MCF 10A (cell line): ENCODE results near the gene MACF1. TPM values are rescaled to one million over a fixed set of nuclear protein-coding genes. Genes with fewer than 3 reads are reported as not detected.
A peak's percentile ranks its signal among the peaks of the same experiment; 100 is the strongest.

Experiments
- BruUV-seq: library from RNA; stranded (reverse); fragments of 400-500 nt; replicated peaks from 2 replicates; lab custom pipeline; 2021; lab: Mats Ljungman, UMichigan
- CTCF ChIA-PET: fragments of 300-600 bp; sonication (Branson Sonifier 250); formaldehyde crosslinking; extraction: SDS; loops from one replicate; lab custom pipeline; 2021; ENCODE audit warnings: antibody characterized with exemption, inconsistent platforms; lab: Yijun Ruan, JAX
- POLR2A ChIA-PET: fragments of 300-600, 350-650 bp; sonication (Branson Sonifier 250); formaldehyde crosslinking; extraction: SDS; loops from one replicate; lab custom pipeline; 2020; ENCODE audit warnings: antibody characterized with exemption, inconsistent platforms; lab: Yijun Ruan, JAX
- DNase-seq: peaks from one replicate; pipeline ENCODE4 v3.0.0-alpha.2; 2018; ENCODE audit not compliant: unreplicated experiment
- H3K27ac Mint-ChIP-seq: one replicate; pipeline ENCODE4 v1.8.0; 2022; ENCODE audit warnings: mild to moderate bottlenecking, low read depth, mixed read lengths; ENCODE audit not compliant: unreplicated experiment
- H3K27me3 Mint-ChIP-seq: one replicate; pipeline ENCODE4 v1.8.0; 2022; ENCODE audit warnings: mixed read lengths; ENCODE audit not compliant: insufficient read depth, unreplicated experiment
- H3K36me3 Mint-ChIP-seq: one replicate; pipeline ENCODE4 v1.8.0; 2022; ENCODE audit warnings: mild to moderate bottlenecking, moderate library complexity, mixed read lengths; ENCODE audit not compliant: insufficient read depth, unreplicated experiment
- H3K4me1 Mint-ChIP-seq: one replicate; pipeline ENCODE4 v1.8.0; 2022; ENCODE audit warnings: mixed read lengths; ENCODE audit not compliant: insufficient read depth, unreplicated experiment
- H3K4me3 Mint-ChIP-seq: one replicate; pipeline ENCODE4 v1.8.0; 2022; ENCODE audit warnings: mild to moderate bottlenecking, moderate library complexity, mixed read lengths; ENCODE audit not compliant: unreplicated experiment
- H3K9me3 Mint-ChIP-seq: one replicate; pipeline ENCODE4 v1.8.0; 2022; ENCODE audit warnings: mixed read lengths; ENCODE audit not compliant: unreplicated experiment
- intact Hi-C: fragments of 100-400 bp; cut with micrococcal nuclease; formaldehyde crosslinking; loops from 2 replicates; pipeline ENCODE4 v1.14.1; 2022
- total RNA-seq: library from RNA; stranded (reverse); gene quantifications from 2 replicates; pipeline ENCODE4 v1.2.3, GENCODE V29; 2022
- TF ChIP-seq, protein P1 (sequence below): fragments of 200-600 bp; IDR thresholded peaks from one replicate; pipeline ENCODE4 v1.8.0; 2022; ENCODE audit warnings: antibody characterized with exemption, mild to moderate bottlenecking; ENCODE audit not compliant: unreplicated experiment

MACF1 gene
- total RNA-seq, 1 experiment from 2014 or later, result 188 TPM

DNA sequence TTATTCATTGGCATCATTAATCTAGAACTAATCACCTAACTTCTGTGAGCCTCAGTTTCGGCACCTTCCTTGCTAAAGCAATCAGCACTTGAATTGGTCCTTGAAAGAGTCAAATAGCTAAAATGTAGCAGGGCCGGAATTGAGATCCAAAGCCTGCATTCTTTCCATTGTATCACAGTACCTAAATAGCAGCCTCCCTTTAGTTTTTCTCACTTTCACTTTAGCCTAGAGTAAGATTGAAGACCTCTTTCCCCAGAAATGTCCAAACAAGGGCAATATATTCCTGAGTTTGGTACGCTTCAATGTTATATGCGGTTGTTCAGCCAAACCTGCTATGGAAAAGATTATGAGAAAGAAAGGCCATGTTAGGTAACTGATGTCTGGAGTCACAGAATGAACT lies 165.1 kb downstream of the MACF1 start:
- CTCF ChIA-PET, result interaction anchor here (0.6 to 1.6 kb wide), 4 partner anchors 9 to 49 kb away, joined by 3 to 5 read pairs (median 4); no protein-coding TSS in a partner anchor
- intact Hi-C loops, result no loop called here
- POLR2A ChIA-PET, result no interaction called here

GRCh38 chr1:39370602-39371001 lies 166.1 kb downstream of the MACF1 start:
- Mint-ChIP-seq H3K9me3 (no peaks in the 10 kb centered on the region), H3K4me1 (peaks cover 5% of the 10 kb centered on the region), H3K27ac (no peak overlapping the region), H3K36me3 (peaks cover 85% of the 10 kb centered on the region), H3K27me3 (no peaks in the 10 kb centered on the region), H3K4me3 (no peak overlapping the region)
- CTCF ChIA-PET, result interaction anchor here (0.6 to 1.6 kb wide), 4 partner anchors 9 to 272 kb away, joined by 3 to 7 read pairs (median 4); no protein-coding TSS in a partner anchor
- POLR2A ChIA-PET, result no interaction called here
- intact Hi-C loops, result no loop called here
- TF ChIP-seq, protein P1, sequence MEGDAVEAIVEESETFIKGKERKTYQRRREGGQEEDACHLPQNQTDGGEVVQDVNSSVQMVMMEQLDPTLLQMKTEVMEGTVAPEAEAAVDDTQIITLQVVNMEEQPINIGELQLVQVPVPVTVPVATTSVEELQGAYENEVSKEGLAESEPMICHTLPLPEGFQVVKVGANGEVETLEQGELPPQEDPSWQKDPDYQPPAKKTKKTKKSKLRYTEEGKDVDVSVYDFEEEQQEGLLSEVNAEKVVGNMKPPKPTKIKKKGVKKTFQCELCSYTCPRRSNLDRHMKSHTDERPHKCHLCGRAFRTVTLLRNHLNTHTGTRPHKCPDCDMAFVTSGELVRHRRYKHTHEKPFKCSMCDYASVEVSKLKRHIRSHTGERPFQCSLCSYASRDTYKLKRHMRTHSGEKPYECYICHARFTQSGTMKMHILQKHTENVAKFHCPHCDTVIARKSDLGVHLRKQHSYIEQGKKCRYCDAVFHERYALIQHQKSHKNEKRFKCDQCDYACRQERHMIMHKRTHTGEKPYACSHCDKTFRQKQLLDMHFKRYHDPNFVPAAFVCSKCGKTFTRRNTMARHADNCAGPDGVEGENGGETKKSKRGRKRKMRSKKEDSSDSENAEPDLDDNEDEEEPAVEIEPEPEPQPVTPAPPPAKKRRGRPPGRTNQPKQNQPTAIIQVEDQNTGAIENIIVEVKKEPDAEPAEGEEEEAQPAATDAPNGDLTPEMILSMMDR, result no peak
- no TSS peak for BruUV-seq
- DNase-seq, result peak; percentile 11

More for the DNA sequence above, 165.1 kb downstream of the MACF1 start:
- Mint-ChIP-seq H3K9me3 (no peaks in the 10 kb centered on the region), H3K27ac (no peak overlapping the region), H3K27me3 (no peaks in the 10 kb centered on the region), H3K4me3 (no peak overlapping the region), H3K36me3 (peaks cover 89% of the 10 kb centered on the region), H3K4me1 (peaks cover 5% of the 10 kb centered on the region)
- TF ChIP-seq, protein P1, result no peak
- no TSS peak for BruUV-seq
- DNase-seq, result no peak

DNA sequence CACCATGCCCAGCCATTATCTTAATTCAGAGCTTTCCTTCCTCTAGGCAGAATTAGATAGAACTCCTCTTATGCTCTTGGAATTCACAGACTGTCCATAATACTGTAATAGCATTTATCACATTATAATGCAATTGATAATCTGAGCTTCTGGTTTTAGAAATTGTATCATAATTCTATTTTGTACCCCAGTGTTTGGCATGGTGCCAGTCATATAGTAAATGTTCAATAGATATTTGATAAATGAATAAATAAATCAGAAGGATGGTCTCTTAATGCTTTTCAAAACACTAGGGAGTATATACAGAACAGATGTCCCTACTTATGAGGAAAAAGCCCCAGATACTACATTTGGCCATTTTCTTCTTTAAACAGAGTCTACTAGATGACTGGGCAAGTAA lies 167.6 kb downstream of the MACF1 start:
- TF ChIP-seq, protein P1, result no peak
- no peak overlapping the region for H3K4me3 Mint-ChIP-seq

DNA sequence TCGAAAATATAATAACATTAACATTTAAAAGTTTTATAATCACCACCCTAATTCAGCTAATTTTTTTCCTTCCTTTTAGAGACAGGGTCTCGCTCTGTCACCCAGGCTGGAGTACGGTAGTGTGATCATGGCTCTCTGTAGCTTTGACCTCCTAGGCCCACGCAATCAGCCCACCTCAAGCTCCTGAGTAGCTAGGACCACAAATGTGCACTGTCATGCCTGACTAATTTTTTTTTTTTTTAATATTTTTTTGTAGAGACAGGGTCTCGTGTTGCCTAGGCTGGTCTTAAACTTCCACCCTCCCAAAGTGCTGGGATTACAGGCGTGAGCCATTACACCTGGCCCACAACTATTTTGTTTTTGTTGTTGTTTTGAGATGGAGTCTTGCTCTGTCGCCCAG lies 172.2 kb downstream of the MACF1 start:
- TF ChIP-seq, protein P1, result no peak
- Mint-ChIP-seq H3K27me3 (no peaks in the 10 kb centered on the region), H3K27ac (no peak overlapping the region), H3K36me3 (peaks cover 62% of the 10 kb centered on the region), H3K9me3 (no peaks in the 10 kb centered on the region), H3K4me1 (peaks cover 7% of the 10 kb centered on the region), H3K4me3 (no peak overlapping the region)
- no TSS peak for BruUV-seq
- ChIA-PET POLR2A (interaction anchor here (0.8 to 3.1 kb wide), 3 partner anchors 11 to 19 kb away, joined by 3 to 16 read pairs (median 5); no protein-coding TSS in a partner anchor), CTCF (interaction anchor here (0.6 to 5.6 kb wide), 7 partner anchors 12 to 278 kb away, joined by 3 to 45 read pairs (median 4); no protein-coding TSS in a partner anchor)
- no peak for DNase-seq
- intact Hi-C loops, result no loop called here

More for the DNA sequence above, 167.6 kb downstream of the MACF1 start:
- H3K27me3 Mint-ChIP-seq, result no peaks in the 10 kb centered on the region
- H3K27ac Mint-ChIP-seq, result no peak overlapping the region
- CTCF ChIA-PET, result interaction anchor here (1.4 kb wide), 2 partner anchors 38 to 273 kb away, joined by 3 to 6 read pairs; no protein-coding TSS in a partner anchor
- no TSS peak for BruUV-seq
- no peaks in the 10 kb centered on the region for H3K9me3 Mint-ChIP-seq
- POLR2A ChIA-PET, result no interaction called here
- intact Hi-C loops, result no loop called here
- DNase-seq, result no peak
- peaks cover 5% of the 10 kb centered on the region for H3K4me1 Mint-ChIP-seq
- H3K36me3 Mint-ChIP-seq, result peaks cover 72% of the 10 kb centered on the region
